GM23248 (cell line): ENCODE data around the gene SLC36A4. TPM values are rescaled to one million over a fixed set of nuclear protein-coding genes. Genes with fewer than 3 reads are reported as not detected.
A peak's percentile ranks its signal among the peaks of the same experiment; 100 is the strongest.

Experiments
- DNase-seq: peaks from one replicate; pipeline ENCODE4 v3.0.0-alpha.2; 2015
- H2AFZ ChIP-seq: fragments of 200-600 bp; sonication (generic); 2 replicates; pipeline ENCODE4 v1.6.1; 2016; ENCODE audit warnings: antibody characterized with exemption
- H3F3A ChIP-seq: fragments of 200-600 bp; sonication (generic); 2 replicates; pipeline ENCODE4 v1.6.1; 2016; ENCODE audit warnings: mild to moderate bottlenecking, antibody characterized with exemption, mixed run types; ENCODE audit not compliant: insufficient read depth
- H3K27ac ChIP-seq: fragments of 200-600 bp; sonication (generic); 2 replicates; pipeline ENCODE4 v1.5.1; 2016; ENCODE audit warnings: mild to moderate bottlenecking
- H3K27me3 ChIP-seq: fragments of 200-600 bp; sonication (generic); replicated peaks from 2 replicates; pipeline ENCODE4 v1.6.1; 2016; ENCODE audit warnings: mild to moderate bottlenecking; ENCODE audit not compliant: insufficient read depth
- H3K36me3 ChIP-seq: fragments of 200-600 bp; sonication (generic); 2 replicates; pipeline ENCODE4 v1.6.1; 2016; ENCODE audit warnings: low read depth, mild to moderate bottlenecking
- H3K4me1 ChIP-seq: fragments of 200-600 bp; sonication (generic); 2 replicates; pipeline ENCODE4 v1.6.1; 2016; ENCODE audit warnings: mild to moderate bottlenecking; ENCODE audit not compliant: insufficient read depth
- H3K4me2 ChIP-seq: fragments of 200-600 bp; sonication (generic); one replicate; pipeline ENCODE4 v1.6.1; 2016; ENCODE audit warnings: mild to moderate bottlenecking; ENCODE audit not compliant: unreplicated experiment
- H3K4me3 ChIP-seq: fragments of 200-600 bp; sonication (generic); 2 replicates; pipeline ENCODE4 v1.5.1; 2016; ENCODE audit warnings: mild to moderate bottlenecking
- H3K79me2 ChIP-seq: fragments of 200-600 bp; sonication (generic); 2 replicates; pipeline ENCODE4 v1.6.1; 2016; ENCODE audit warnings: mild to moderate bottlenecking; ENCODE audit not compliant: insufficient read depth
- H3K9ac ChIP-seq: fragments of 200-600 bp; sonication (generic); 2 replicates; pipeline ENCODE4 v1.6.1; 2016; ENCODE audit warnings: mild to moderate bottlenecking
- H3K9me2 ChIP-seq: fragments of 200-600 bp; sonication (generic); 2 replicates; pipeline ENCODE4 v1.6.1; 2016; ENCODE audit warnings: mixed run types, mild to moderate bottlenecking, moderate library complexity; ENCODE audit not compliant: insufficient read depth
- H3K9me3 ChIP-seq: fragments of 200-600 bp; sonication (generic); one replicate; pipeline ENCODE4 v1.6.1; 2017; ENCODE audit warnings: low read depth
- H4K20me1 ChIP-seq: fragments of 200-600 bp; sonication (generic); 2 replicates; pipeline ENCODE4 v1.6.0; 2016; ENCODE audit not compliant: insufficient read depth
- EZH2 ChIP-seq: fragments of 200-600 bp; sonication (generic); IDR thresholded peaks from 2 replicates; pipeline ENCODE4 v1.6.1; 2018; ENCODE audit warnings: antibody characterized with exemption, mild to moderate bottlenecking; ENCODE audit not compliant: insufficient read depth, poor library complexity, severe bottlenecking
- EZH2phosphoT487 ChIP-seq: fragments of 200-600 bp; sonication (generic); IDR thresholded peaks from 2 replicates; pipeline ENCODE4 v1.6.1; 2018; ENCODE audit warnings: antibody characterized with exemption, moderate library complexity, mild to moderate bottlenecking, low read depth; ENCODE audit not compliant: insufficient read depth
- WGBS, 2 experiments: methylation state at CpG; one replicate each; pipeline ENCODE4 v1.1.6; 2015 to 2017; ENCODE audit warnings: low lambda C conversion rate in 2 of 2, low coverage in 1 of 2; ENCODE audit errors: missing lambda C conversion rate in 2 of 2; 5-methylcytosine and 5-hydroxymethylcytosine counted together
- in situ Hi-C: fragments of 300-500 bp; cut with MboI; formaldehyde crosslinking; loops from 2 replicates; pipeline ENCODE4 v1.15.0; 2020
- polyA plus RNA-seq: library from polyadenylated mRNA; unstranded; fragments of >200 nt; fragmentation: Nextera tagmentation; extraction: Ambion mirVana; gene quantifications from 2 replicates; pipeline ENCODE4 v1.2.1, GENCODE V29; 2016
- total RNA-seq: library from RNA; depleted of rRNA; stranded (reverse); fragments of >200 nt; shearing (Covaris generic); gene quantifications from 2 replicates; pipeline ENCODE4 v1.2.3, GENCODE V29; 2014

The SLC36A4 gene
- total and polyA plus RNA-seq, 2 experiments from 2014 or later = 4.4 to 18.1 TPM

DNA sequence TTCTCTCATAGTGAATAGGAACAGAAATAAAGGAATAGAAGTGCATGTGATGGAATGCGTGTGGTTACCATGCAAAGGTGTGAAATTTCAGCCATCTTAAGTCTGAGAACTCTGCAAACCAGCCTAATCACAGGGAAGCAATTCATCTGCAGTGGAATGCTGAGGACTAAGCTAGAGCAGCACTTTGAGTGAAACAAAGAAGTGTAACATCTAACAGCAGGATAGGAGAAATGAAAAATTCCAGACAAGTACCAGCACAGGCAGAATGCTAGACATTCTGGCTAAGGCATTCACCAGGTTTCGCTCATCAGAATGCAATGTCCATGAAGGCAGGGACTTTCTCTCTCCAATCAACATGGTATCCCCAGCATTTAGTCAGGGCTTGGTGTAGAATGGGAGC, 41.2 kb upstream of the SLC36A4 start:
- Histone ChIP-seq H3K9me3 (no peaks in the 10 kb centered on the region), H3K9ac (no peak overlapping the region), H3F3A (no peaks in the 10 kb centered on the region), H3K36me3 (no peaks in the 10 kb centered on the region), H3K27ac (no peak overlapping the region), H3K4me2 (no peak overlapping the region), H3K27me3 (peaks cover 26% of the 10 kb centered on the region), H3K9me2 (no peaks in the 10 kb centered on the region), H3K79me2 (no peaks in the 10 kb centered on the region), H2AFZ (no peak overlapping the region), H4K20me1 (no peaks in the 10 kb centered on the region), H3K4me3 (no peak overlapping the region), H3K4me1 (no peaks in the 10 kb centered on the region)
- 38 to 54% methylated on average over 2 of the region's 2 CpGs for WGBS, 2 experiments
- DNase-seq = no peak
- TF ChIP-seq EZH2 = no peak
- no peak for TF ChIP-seq EZH2phosphoT487
- in situ Hi-C loops = loop anchor here (5.0 to 10.0 kb wide), 2 partner anchors 306 to 418 kb away; partner anchors contain the start of gene SMCO4

DNA sequence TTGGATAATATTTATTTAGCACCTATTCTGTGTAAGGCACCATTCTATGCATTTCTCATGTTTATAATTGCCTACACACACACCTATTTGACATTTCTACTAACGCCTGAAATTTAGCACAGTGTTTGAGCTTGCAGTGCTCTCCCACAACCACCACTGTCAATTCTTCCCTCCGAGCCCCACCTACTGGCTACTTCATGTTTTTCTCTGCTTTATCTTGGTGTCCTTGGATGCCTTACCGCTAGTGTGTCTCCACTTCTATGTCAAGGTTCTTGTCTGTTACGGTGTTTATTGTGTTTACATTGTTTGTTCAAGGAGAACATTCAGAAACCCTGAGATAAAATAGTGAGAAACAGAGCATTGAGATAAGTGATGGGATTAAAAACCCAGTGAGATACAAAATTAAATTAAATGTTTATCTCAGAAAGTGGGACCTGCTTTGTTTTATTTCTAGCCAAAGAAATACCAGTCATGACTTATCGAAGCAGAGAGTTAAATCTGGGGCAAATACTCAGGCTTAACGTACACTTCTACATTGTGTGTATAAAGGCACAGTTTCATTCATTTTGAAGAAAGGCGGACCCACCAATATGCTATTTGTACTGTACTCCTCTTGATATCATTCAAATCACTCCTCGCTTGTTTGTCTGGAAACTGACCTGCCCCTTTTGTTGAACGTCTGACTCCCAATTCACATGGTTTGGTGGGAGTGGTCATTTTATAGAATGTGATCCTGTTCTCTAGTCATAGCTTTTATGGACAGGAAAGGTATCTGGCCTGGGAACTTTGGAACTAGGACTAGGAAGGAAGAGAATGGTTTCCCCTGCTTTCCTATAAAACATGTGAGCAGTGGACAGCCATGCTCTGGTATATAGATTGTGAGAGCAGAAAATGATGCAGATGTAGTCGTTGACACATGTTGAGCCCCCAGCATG, 39.2 kb upstream of the SLC36A4 start:
- Histone ChIP-seq H3K9me2 (no peaks in the 10 kb centered on the region), H3K9me3 (no peaks in the 10 kb centered on the region), H3K27me3 (peaks cover 26% of the 10 kb centered on the region), H4K20me1 (no peaks in the 10 kb centered on the region), H2AFZ (no peak overlapping the region), H3F3A (no peaks in the 10 kb centered on the region), H3K4me1 (no peaks in the 10 kb centered on the region), H3K36me3 (no peaks in the 10 kb centered on the region), H3K27ac (no peak overlapping the region), H3K9ac (no peak overlapping the region), H3K4me3 (no peak overlapping the region), H3K4me2 (no peak overlapping the region), H3K79me2 (no peaks in the 10 kb centered on the region)
- in situ Hi-C loops = loop anchor here (5.0 to 10.0 kb wide), 2 partner anchors 308 to 420 kb away; partner anchors contain the start of gene SMCO4
- DNase-seq = peak; percentile 62
- TF ChIP-seq EZH2 (no peak), EZH2phosphoT487 (no peak)
- 22 to 31% methylated on average over 10 of the region's 10 CpGs for WGBS, 2 experiments

DNA sequence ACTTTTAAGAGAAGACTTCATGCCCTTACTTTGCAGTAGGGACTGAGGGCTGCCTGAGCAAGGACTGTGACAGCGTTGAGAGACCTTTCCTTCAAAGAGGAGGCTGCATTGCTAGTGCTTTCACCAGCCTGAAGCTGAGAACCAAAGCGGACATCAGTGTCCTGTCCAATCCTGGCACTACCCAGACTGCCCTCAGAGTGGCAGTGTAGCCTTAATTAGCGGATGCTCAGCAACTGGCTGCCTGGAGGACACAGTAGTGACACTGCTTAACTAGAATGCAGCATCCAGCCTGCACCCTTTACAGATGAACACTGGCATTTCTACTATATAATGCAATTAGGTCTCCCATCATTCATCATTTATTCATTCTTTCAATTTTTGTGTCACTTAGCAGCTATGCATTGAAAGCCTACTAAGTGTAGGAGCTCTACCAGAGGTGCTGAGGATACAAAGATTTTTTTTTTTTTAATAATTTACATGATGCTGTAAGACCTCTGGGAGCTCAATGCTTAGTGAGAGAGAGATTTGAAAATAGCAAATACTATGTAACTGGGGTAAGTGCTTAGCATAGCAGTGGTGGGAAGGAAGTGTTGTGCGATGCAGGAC, 36.9 kb upstream of the SLC36A4 start:
- H3K36me3 ChIP-seq = no peaks in the 10 kb centered on the region
- no peak overlapping the region for H3K9ac ChIP-seq
- in situ Hi-C loops = loop anchor here (5.0 to 10.0 kb wide), 2 partner anchors 310 to 423 kb away; partner anchors contain the start of gene SMCO4
- DNase-seq = peak; percentile 90
- H3K9me3 ChIP-seq = no peaks in the 10 kb centered on the region
- H3K9me2 ChIP-seq = no peaks in the 10 kb centered on the region
- no peak for TF ChIP-seq EZH2
- TF ChIP-seq EZH2phosphoT487 = no peak
- 22 to 26% methylated on average over 4 of the region's 4 CpGs for WGBS, 2 experiments
- H3F3A ChIP-seq = no peaks in the 10 kb centered on the region
- no peak overlapping the region for H3K4me2 ChIP-seq
- peaks cover 26% of the 10 kb centered on the region for H3K27me3 ChIP-seq
- no peak overlapping the region for H3K4me3 ChIP-seq
- no peak overlapping the region for H3K27ac ChIP-seq
- H4K20me1 ChIP-seq = no peaks in the 10 kb centered on the region
- no peaks in the 10 kb centered on the region for H3K4me1 ChIP-seq
- no peaks in the 10 kb centered on the region for H3K79me2 ChIP-seq
- no peak overlapping the region for H2AFZ ChIP-seq

DNA sequence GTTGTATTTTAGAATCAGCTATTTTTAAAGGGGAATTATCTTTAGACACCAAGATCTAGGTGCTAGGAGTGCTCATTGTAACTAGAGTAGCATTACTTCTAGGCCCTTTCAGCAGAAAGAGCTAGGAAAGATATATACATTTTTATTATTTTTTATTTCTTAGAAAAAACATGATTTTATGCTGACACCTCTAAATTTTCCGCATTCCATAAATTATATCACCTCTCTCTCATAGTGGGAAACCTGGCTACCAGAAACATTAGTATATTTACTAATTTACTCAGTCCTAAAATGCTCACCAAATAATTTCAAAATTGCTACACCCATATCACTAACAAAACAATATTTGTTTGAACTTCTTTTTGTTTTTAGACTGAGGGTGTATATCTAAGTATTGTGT, 32.1 kb upstream of the SLC36A4 start:
- Histone ChIP-seq H3K36me3 (no peaks in the 10 kb centered on the region), H3K9me2 (no peaks in the 10 kb centered on the region), H3F3A (no peaks in the 10 kb centered on the region), H3K4me3 (no peak overlapping the region), H3K27me3 (no peaks in the 10 kb centered on the region), H3K4me1 (no peaks in the 10 kb centered on the region), H3K4me2 (no peak overlapping the region), H3K27ac (no peak overlapping the region), H4K20me1 (no peaks in the 10 kb centered on the region), H3K9me3 (no peaks in the 10 kb centered on the region), H3K9ac (no peak overlapping the region), H2AFZ (no peak overlapping the region), H3K79me2 (no peaks in the 10 kb centered on the region)
- DNase-seq = no peak
- 71 to 72% methylated on average over 1 of the region's 1 CpG for WGBS, 2 experiments
- no peak for TF ChIP-seq EZH2phosphoT487
- no peak for TF ChIP-seq EZH2
- in situ Hi-C loops = loop anchor here (10.0 kb wide), 1 partner anchor 315 kb away; the partner anchor contains the start of gene SMCO4
